Liver (tissue), 9 donors: ENCODE measurements around the gene GALNT1. TPM values are rescaled to one million over a fixed set of nuclear protein-coding genes. Genes with fewer than 3 reads are reported as not detected.

ENCODE experiments used
- DNase-seq: peaks from one replicate; pipeline ENCODE4 v3.0.0-alpha.2; 2017; ENCODE audit warnings: low spot score
- H3K27ac ChIP-seq, 2 donors: one replicate each; pipeline ENCODE4 v1.7.0; 2013; ENCODE audit warnings: inconsistent platforms in 2 of 2, low read length in 2 of 2, control low read depth in 1 of 2, low read depth in 1 of 2, mild to moderate bottlenecking in 1 of 2
- H3K27me3 ChIP-seq, 4 donors: one replicate each; pipeline versions ENCODE4 v1.6.1 to v1.7.0; 2013; ENCODE audit warnings: low read length in 3 of 4, inconsistent platforms in 1 of 4, mild to moderate bottlenecking in 1 of 4, moderate library complexity in 1 of 4; ENCODE audit not compliant: control insufficient read depth in 4 of 4, insufficient read depth in 4 of 4
- H3K36me3 ChIP-seq, 4 donors: one replicate each; pipeline versions ENCODE4 v1.6.1 to v1.7.0; 2013; ENCODE audit warnings: low read length in 3 of 4, mild to moderate bottlenecking in 3 of 4, low read depth in 1 of 4, moderate library complexity in 1 of 4; ENCODE audit not compliant: control insufficient read depth in 4 of 4, insufficient read depth in 3 of 4
- H3K4me1 ChIP-seq, 4 donors: one replicate each; pipeline versions ENCODE4 v1.6.1 to v1.7.0; 2013; ENCODE audit warnings: low read length in 3 of 4, mild to moderate bottlenecking in 3 of 4, moderate library complexity in 1 of 4; ENCODE audit not compliant: control insufficient read depth in 4 of 4, insufficient read depth in 4 of 4
- H3K4me3 ChIP-seq, 3 donors: one replicate each; pipeline versions ENCODE4 v1.6.1 to v1.7.0; 2013; ENCODE audit warnings: low read length in 3 of 3, control low read depth in 1 of 3, low read depth in 1 of 3, mild to moderate bottlenecking in 1 of 3
- H3K9ac ChIP-seq, 2 donors: one replicate each; pipeline ENCODE4 v1.7.0; 2013; ENCODE audit warnings: low read length in 2 of 2, mild to moderate bottlenecking in 2 of 2, moderate library complexity in 2 of 2, control low read depth in 1 of 2, low read depth in 1 of 2
- H3K9me3 ChIP-seq, 4 donors: one replicate each; pipeline versions ENCODE4 v1.6.1 to v1.7.0; 2013; ENCODE audit warnings: low read length in 3 of 4; ENCODE audit not compliant: control insufficient read depth in 4 of 4
- FOXA1 ChIP-seq: IDR thresholded peaks from 2 replicates; pipeline ENCODE4 v1.6.1; 2016; ENCODE audit warnings: antibody characterized with exemption
- FOXA2 ChIP-seq: IDR thresholded peaks from 2 replicates; pipeline ENCODE4 v1.6.1; 2016; ENCODE audit warnings: antibody characterized with exemption
- GABPA ChIP-seq, 2 donors: IDR thresholded peaks in 1 of 2; conservative IDR thresholded peaks in 1 of 2; 2 replicates each; pipeline ENCODE4 v1.6.1; 2016; ENCODE audit warnings: antibody characterized with exemption in 2 of 2, mild to moderate bottlenecking in 1 of 2, moderate library complexity in 1 of 2
- HNF4A ChIP-seq, 2 donors: conservative IDR thresholded peaks; 2 replicates each; pipeline ENCODE4 v1.6.1; 2016; ENCODE audit warnings: antibody characterized with exemption in 2 of 2, mild to moderate bottlenecking in 2 of 2
- HNF4G ChIP-seq: IDR thresholded peaks from 2 replicates; pipeline ENCODE4 v1.6.1; 2016; ENCODE audit warnings: antibody characterized with exemption
- JUND ChIP-seq, 2 donors: IDR thresholded peaks; 2 replicates each; pipeline ENCODE4 v1.6.1; 2016; ENCODE audit warnings: antibody characterized with exemption in 2 of 2
- NR2F2 ChIP-seq: IDR thresholded peaks from 2 replicates; pipeline ENCODE4 v1.6.1; 2016; ENCODE audit warnings: antibody characterized with exemption
- SP1 ChIP-seq: IDR thresholded peaks from 2 replicates; pipeline ENCODE4 v1.6.1; 2018; ENCODE audit warnings: antibody characterized with exemption, mild to moderate bottlenecking
- TAF1 ChIP-seq: conservative IDR thresholded peaks from 2 replicates; pipeline ENCODE4 v1.6.1; 2016; ENCODE audit warnings: antibody characterized with exemption, mild to moderate bottlenecking
- YY1 ChIP-seq: IDR thresholded peaks from 2 replicates; pipeline ENCODE4 v1.6.1; 2016; ENCODE audit warnings: antibody characterized with exemption, mild to moderate bottlenecking
- WGBS: extraction: QIAGEN DNeasy Blood & Tissue Kit; methylation state at CpG from one replicate; pipeline ENCODE4 v1.1.7; 2013; 5-methylcytosine and 5-hydroxymethylcytosine counted together
- polyA plus RNA-seq, 2 donors: library from polyadenylated mRNA; stranded (reverse) in 1 of 2; unstranded in 1 of 2; fragments of 200-250 nt in 1 of 2; fragments of >200 nt in 1 of 2; fragmentation: Nextera tagmentation in 1 of 2; extraction: Ambion mirVana in 1 of 2; gene quantifications; one replicate each; pipeline versions ENCODE4 v1.2.1 to v1.2.3, GENCODE V29; 2013 to 2015
- total RNA-seq, 2 donors: library from RNA; depleted of rRNA; stranded (reverse); fragments of >200 nt; gene quantifications; one replicate each; pipeline ENCODE4 v1.2.3, GENCODE V29; 2014
- TF ChIP-seq, protein P1 (sequence below): fragments of 150-350 bp; IDR thresholded peaks from 2 replicates; pipeline ENCODE4 v1.5.1; 2017; ENCODE audit warnings: improper control_type of control experiment, low read depth, low read length; ENCODE audit not compliant: missing input control
- TF ChIP-seq, protein P2 (sequence below): IDR thresholded peaks from 2 replicates; pipeline ENCODE4 v1.6.1; 2016; ENCODE audit warnings: antibody characterized with exemption
- TF ChIP-seq, protein P3 (sequence below): IDR thresholded peaks from 2 replicates; pipeline ENCODE4 v1.6.1; 2016; ENCODE audit warnings: antibody characterized with exemption, mild to moderate bottlenecking
- TF ChIP-seq, protein P4 (sequence below): IDR thresholded peaks from 2 replicates; pipeline ENCODE4 v1.6.1; 2016; ENCODE audit warnings: antibody characterized with exemption
- TF ChIP-seq, protein P5 (sequence below): IDR thresholded peaks from 2 replicates; pipeline ENCODE4 v1.6.1; 2016; ENCODE audit warnings: antibody characterized with exemption
- donor health status: healthy.
- donor health status: healthy.
- donor health status: healthy.
- donor health status: healthy.
- donor health status: healthy.

GALNT1 gene
- total and polyA plus RNA-seq, 4 donors, result 13.9 to 42.2 (median 26.5) TPM

DNA sequence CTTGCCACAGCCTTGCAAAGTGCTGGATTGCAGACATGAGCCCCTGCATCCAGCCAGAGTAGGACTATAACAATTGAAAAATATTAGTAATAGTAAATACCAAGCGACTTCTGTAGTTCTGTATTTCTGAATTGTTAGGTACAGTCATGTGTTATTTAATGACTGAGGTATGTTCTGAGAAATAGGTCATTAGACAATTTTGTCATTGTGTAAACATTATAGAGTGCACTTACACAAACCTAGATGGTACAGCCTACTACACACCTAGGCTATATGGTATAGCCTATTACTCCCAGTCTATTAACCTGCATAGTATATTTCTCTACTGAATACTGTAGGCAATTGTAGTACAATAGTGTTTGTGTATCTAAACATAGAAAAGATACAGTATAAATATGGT is 92.1 kb downstream of the GALNT1 start:
- Histone ChIP-seq H3K9me3 (no peaks in the 10 kb centered on the region), H3K27ac (no peak overlapping the region), H3K4me3 (no peak overlapping the region), H3K36me3 (peaks cover 0 to 3% (median 1%) of the 10 kb centered on the region in 4 donors), H3K4me1 (no peaks in the 10 kb centered on the region), H3K27me3 (no peaks in the 10 kb centered on the region), H3K9ac (no peak overlapping the region)
- WGBS, result 94% methylated on average over 1 of the region's 1 CpG
- DNase-seq, result no peak
- TF ChIP-seq YY1, result no peak
- TF ChIP-seq FOXA2, result no peak
- TF ChIP-seq HNF4G, result no peak
- TF ChIP-seq HNF4A (conservative IDR thresholded peaks at IDR 0.05), result no peak
- no peak for TF ChIP-seq GABPA (IDR thresholded peaks at IDR 0.05 in 1 of 2, conservative IDR thresholded peaks at IDR 0.05 in 1 of 2)
- no peak for TF ChIP-seq NR2F2
- TF ChIP-seq JUND (IDR thresholded peaks at IDR 0.05), result no peak
- TF ChIP-seq, protein P1, sequence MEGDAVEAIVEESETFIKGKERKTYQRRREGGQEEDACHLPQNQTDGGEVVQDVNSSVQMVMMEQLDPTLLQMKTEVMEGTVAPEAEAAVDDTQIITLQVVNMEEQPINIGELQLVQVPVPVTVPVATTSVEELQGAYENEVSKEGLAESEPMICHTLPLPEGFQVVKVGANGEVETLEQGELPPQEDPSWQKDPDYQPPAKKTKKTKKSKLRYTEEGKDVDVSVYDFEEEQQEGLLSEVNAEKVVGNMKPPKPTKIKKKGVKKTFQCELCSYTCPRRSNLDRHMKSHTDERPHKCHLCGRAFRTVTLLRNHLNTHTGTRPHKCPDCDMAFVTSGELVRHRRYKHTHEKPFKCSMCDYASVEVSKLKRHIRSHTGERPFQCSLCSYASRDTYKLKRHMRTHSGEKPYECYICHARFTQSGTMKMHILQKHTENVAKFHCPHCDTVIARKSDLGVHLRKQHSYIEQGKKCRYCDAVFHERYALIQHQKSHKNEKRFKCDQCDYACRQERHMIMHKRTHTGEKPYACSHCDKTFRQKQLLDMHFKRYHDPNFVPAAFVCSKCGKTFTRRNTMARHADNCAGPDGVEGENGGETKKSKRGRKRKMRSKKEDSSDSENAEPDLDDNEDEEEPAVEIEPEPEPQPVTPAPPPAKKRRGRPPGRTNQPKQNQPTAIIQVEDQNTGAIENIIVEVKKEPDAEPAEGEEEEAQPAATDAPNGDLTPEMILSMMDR, result no peak
- TF ChIP-seq FOXA1, result no peak
- TF ChIP-seq, protein P2, sequence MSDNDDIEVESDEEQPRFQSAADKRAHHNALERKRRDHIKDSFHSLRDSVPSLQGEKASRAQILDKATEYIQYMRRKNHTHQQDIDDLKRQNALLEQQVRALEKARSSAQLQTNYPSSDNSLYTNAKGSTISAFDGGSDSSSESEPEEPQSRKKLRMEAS, result no peak
- TF ChIP-seq, protein P3, sequence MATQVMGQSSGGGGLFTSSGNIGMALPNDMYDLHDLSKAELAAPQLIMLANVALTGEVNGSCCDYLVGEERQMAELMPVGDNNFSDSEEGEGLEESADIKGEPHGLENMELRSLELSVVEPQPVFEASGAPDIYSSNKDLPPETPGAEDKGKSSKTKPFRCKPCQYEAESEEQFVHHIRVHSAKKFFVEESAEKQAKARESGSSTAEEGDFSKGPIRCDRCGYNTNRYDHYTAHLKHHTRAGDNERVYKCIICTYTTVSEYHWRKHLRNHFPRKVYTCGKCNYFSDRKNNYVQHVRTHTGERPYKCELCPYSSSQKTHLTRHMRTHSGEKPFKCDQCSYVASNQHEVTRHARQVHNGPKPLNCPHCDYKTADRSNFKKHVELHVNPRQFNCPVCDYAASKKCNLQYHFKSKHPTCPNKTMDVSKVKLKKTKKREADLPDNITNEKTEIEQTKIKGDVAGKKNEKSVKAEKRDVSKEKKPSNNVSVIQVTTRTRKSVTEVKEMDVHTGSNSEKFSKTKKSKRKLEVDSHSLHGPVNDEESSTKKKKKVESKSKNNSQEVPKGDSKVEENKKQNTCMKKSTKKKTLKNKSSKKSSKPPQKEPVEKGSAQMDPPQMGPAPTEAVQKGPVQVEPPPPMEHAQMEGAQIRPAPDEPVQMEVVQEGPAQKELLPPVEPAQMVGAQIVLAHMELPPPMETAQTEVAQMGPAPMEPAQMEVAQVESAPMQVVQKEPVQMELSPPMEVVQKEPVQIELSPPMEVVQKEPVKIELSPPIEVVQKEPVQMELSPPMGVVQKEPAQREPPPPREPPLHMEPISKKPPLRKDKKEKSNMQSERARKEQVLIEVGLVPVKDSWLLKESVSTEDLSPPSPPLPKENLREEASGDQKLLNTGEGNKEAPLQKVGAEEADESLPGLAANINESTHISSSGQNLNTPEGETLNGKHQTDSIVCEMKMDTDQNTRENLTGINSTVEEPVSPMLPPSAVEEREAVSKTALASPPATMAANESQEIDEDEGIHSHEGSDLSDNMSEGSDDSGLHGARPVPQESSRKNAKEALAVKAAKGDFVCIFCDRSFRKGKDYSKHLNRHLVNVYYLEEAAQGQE, result no peak
- no peak for TF ChIP-seq TAF1

DNA sequence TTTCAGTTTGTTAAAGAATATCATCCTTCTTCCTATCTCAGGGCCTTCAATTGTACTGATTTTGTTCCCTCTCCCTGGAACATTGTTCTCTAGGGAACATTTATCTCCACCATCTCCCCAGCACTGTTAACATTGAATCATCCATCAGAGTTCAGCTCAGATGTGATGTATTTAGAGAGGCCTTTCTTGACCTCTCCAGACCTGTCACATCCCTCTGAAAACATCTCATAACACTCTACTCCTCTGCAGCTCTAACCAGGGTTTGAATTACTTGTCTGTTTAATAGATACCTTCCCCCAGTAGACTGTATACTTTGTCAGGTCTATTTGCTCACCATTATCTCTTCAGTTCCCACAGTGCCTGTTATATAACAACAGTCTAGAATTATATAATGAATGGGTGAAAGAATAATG is 98.6 kb downstream of the GALNT1 start:
- TF ChIP-seq FOXA2, result no peak
- TF ChIP-seq GABPA (IDR thresholded peaks at IDR 0.05 in 1 of 2, conservative IDR thresholded peaks at IDR 0.05 in 1 of 2), result no peak
- no peak for TF ChIP-seq HNF4A (conservative IDR thresholded peaks at IDR 0.05)
- no peak for TF ChIP-seq SP1
- TF ChIP-seq, protein P4, sequence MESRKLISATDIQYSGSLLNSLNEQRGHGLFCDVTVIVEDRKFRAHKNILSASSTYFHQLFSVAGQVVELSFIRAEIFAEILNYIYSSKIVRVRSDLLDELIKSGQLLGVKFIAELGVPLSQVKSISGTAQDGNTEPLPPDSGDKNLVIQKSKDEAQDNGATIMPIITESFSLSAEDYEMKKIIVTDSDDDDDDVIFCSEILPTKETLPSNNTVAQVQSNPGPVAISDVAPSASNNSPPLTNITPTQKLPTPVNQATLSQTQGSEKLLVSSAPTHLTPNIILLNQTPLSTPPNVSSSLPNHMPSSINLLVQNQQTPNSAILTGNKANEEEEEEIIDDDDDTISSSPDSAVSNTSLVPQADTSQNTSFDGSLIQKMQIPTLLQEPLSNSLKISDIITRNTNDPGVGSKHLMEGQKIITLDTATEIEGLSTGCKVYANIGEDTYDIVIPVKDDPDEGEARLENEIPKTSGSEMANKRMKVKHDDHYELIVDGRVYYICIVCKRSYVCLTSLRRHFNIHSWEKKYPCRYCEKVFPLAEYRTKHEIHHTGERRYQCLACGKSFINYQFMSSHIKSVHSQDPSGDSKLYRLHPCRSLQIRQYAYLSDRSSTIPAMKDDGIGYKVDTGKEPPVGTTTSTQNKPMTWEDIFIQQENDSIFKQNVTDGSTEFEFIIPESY, result no peak
- TF ChIP-seq, protein P5, sequence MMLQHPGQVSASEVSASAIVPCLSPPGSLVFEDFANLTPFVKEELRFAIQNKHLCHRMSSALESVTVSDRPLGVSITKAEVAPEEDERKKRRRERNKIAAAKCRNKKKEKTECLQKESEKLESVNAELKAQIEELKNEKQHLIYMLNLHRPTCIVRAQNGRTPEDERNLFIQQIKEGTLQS, result no peak
- TF ChIP-seq JUND (IDR thresholded peaks at IDR 0.05), result no peak
- no peaks in the 10 kb centered on the region for H3K4me1 ChIP-seq
- H3K4me3 ChIP-seq, result no peak overlapping the region
- H3K9me3 ChIP-seq, result no peaks in the 10 kb centered on the region
- DNase-seq, result no peak
- no peak overlapping the region for H3K27ac ChIP-seq
- H3K36me3 ChIP-seq, result peaks cover 2 to 7% (median 5%) of the 10 kb centered on the region in 4 donors
- H3K27me3 ChIP-seq, result no peaks in the 10 kb centered on the region
- no peak overlapping the region for H3K9ac ChIP-seq
